ENCODE results near the gene HDAC2. TPM values are rescaled to one million over a fixed set of nuclear protein-coding genes. Genes with fewer than 3 reads are reported as not detected.

HDAC2 gene
- total RNA-seq, 2 experiments from 2014 or later: 90.5 to 91.7 TPM

GRCh38 chr6:113909224-113909856, 61.6 kb downstream of the HDAC2 start:
- ChIA-PET POLR2A (no interaction called here), CTCF (interaction anchor here (0.7 to 4.4 kb wide), 23 partner anchors 9 to 1729 kb away, joined by 3 to 14 read pairs (median 4); partner anchors contain the start of gene HDAC2)
- H3K27ac Mint-ChIP-seq: no peak overlapping the region
- H3K9me3 Mint-ChIP-seq: no peaks in the 10 kb centered on the region
- no peak overlapping the region for H3K4me3 Mint-ChIP-seq
- peak; percentile 8 for DNase-seq
- H3K4me1 Mint-ChIP-seq (ENCODE audit: low read depth): no peaks in the 10 kb centered on the region
- H3K27me3 Mint-ChIP-seq: peaks cover 9% of the 10 kb centered on the region
- TF ChIP-seq CTCF (IDR thresholded peaks at IDR 0.05): peak; percentile 74
- H3K36me3 Mint-ChIP-seq (ENCODE audit: low read depth): no peaks in the 10 kb centered on the region
- peak; percentile 64 for ATAC-seq
- intact Hi-C loops (cut with micrococcal nuclease): loop anchor here (5.0 kb wide), 1 partner anchor 602 kb away; no protein-coding TSS in a partner anchor

GRCh38 chr6:113908801-113909200, 62.1 kb downstream of the HDAC2 start:
- POLR2A ChIA-PET: no interaction called here
- Mint-ChIP-seq H3K4me1 (ENCODE audit: low read depth) (no peaks in the 10 kb centered on the region), H3K4me3 (no peak overlapping the region), H3K9me3 (no peaks in the 10 kb centered on the region), H3K36me3 (ENCODE audit: low read depth) (no peaks in the 10 kb centered on the region), H3K27me3 (peaks cover 9% of the 10 kb centered on the region), H3K27ac (no peak overlapping the region)
- DNase-seq (no peak), ATAC-seq (no peak)
- no peak for TF ChIP-seq CTCF (IDR thresholded peaks at IDR 0.05)
- CTCF ChIA-PET: interaction anchor here (1.0 to 4.4 kb wide), 16 partner anchors 9 to 1729 kb away, joined by 3 to 14 read pairs (median 6); partner anchors contain the start of gene HDAC2
- intact Hi-C loops (cut with micrococcal nuclease): loop anchor here (5.0 kb wide), 1 partner anchor 602 kb away; no protein-coding TSS in a partner anchor

GRCh38 chr6:113907102-113907815, 63.7 kb downstream of the HDAC2 start:
- H3K27ac Mint-ChIP-seq: no peak overlapping the region
- no peaks in the 10 kb centered on the region for H3K9me3 Mint-ChIP-seq
- no peak overlapping the region for H3K4me3 Mint-ChIP-seq
- DNase-seq: no peak
- ChIA-PET CTCF (interaction anchor here (0.7 to 4.4 kb wide), 10 partner anchors 8 to 1727 kb away, joined by 3 to 14 read pairs (median 5); no protein-coding TSS in a partner anchor), POLR2A (no interaction called here)
- ATAC-seq: no peak
- intact Hi-C loops (cut with micrococcal nuclease): loop anchor here (5.0 kb wide), 1 partner anchor 600 kb away; no protein-coding TSS in a partner anchor
- TF ChIP-seq CTCF (IDR thresholded peaks at IDR 0.05): no peak
- peaks cover 9% of the 10 kb centered on the region for H3K27me3 Mint-ChIP-seq
- H3K36me3 Mint-ChIP-seq (ENCODE audit: low read depth): no peaks in the 10 kb centered on the region
- no peaks in the 10 kb centered on the region for H3K4me1 Mint-ChIP-seq (ENCODE audit: low read depth)

- no peak overlapping the region for H3K27ac Mint-ChIP-seq
- ChIA-PET POLR2A (interaction anchor here (0.6 kb wide), 1 partner anchor 88 kb away, joined by 3 read pairs; no protein-coding TSS in a partner anchor), CTCF (no interaction called here)
- no peak for TF ChIP-seq CTCF (IDR thresholded peaks at IDR 0.05)
- no peaks in the 10 kb centered on the region for H3K36me3 Mint-ChIP-seq (ENCODE audit: low read depth)
- DNase-seq (no peak), ATAC-seq (no peak)
- peaks cover 6% of the 10 kb centered on the region for H3K27me3 Mint-ChIP-seq
- H3K4me3 Mint-ChIP-seq: no peak overlapping the region
- intact Hi-C loops (cut with micrococcal nuclease): no loop called here
- H3K9me3 Mint-ChIP-seq: no peaks in the 10 kb centered on the region
- H3K4me1 Mint-ChIP-seq (ENCODE audit: low read depth): no peaks in the 10 kb centered on the region
These were observed 67.2 kb downstream of the HDAC2 start for GRCh38 chr6:113903666-113904330.

Data from activated CD8-positive, alpha-beta T cell treated with anti-CD3 and anti-CD28 coated beads for 36 hours (primary cell).